ENCODE data around the gene PLEKHA5.

The PLEKHA5 gene

GRCh38 chr12:19273482-19274330 is 144.2 kb downstream of the PLEKHA5 start:
- ChIA-PET POLR2A (no interaction called here), CTCF (interaction anchor here (1.0 to 4.2 kb wide), 5 partner anchors 10 to 1023 kb away, joined by 3 to 24 read pairs (median 3); no protein-coding TSS in a partner anchor)
- H3K4me3 ChIP-seq (ENCODE audit: low read depth, low read length) = no peak overlapping the region
- peak; percentile 95 for DNase-seq (ENCODE audit: low read depth, low spot score)
- TF ChIP-seq, protein P1, sequence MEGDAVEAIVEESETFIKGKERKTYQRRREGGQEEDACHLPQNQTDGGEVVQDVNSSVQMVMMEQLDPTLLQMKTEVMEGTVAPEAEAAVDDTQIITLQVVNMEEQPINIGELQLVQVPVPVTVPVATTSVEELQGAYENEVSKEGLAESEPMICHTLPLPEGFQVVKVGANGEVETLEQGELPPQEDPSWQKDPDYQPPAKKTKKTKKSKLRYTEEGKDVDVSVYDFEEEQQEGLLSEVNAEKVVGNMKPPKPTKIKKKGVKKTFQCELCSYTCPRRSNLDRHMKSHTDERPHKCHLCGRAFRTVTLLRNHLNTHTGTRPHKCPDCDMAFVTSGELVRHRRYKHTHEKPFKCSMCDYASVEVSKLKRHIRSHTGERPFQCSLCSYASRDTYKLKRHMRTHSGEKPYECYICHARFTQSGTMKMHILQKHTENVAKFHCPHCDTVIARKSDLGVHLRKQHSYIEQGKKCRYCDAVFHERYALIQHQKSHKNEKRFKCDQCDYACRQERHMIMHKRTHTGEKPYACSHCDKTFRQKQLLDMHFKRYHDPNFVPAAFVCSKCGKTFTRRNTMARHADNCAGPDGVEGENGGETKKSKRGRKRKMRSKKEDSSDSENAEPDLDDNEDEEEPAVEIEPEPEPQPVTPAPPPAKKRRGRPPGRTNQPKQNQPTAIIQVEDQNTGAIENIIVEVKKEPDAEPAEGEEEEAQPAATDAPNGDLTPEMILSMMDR (IDR thresholded peaks at IDR 0.05; ENCODE audit: insufficient read depth, low read length, missing control alignments) = no peak

DNA sequence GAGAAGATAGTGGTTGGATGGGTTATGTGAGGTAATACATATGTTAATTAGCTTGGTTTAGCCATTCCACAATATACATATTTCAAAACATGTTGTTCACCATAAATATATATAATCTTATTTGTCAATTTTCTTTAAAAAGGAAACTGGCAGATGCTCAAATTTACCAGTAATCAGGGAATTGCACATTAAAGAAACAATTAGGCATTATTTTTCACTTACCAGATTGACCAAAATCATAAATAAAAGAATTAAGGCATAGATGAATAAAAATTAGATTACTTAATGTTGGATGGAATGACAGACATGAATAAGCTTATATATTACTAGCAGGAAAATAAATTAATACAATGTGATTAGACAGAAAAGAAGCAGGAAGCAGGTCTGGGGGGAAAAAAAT is 147.2 kb downstream of the PLEKHA5 start:
- POLR2A ChIA-PET = no interaction called here

DNA sequence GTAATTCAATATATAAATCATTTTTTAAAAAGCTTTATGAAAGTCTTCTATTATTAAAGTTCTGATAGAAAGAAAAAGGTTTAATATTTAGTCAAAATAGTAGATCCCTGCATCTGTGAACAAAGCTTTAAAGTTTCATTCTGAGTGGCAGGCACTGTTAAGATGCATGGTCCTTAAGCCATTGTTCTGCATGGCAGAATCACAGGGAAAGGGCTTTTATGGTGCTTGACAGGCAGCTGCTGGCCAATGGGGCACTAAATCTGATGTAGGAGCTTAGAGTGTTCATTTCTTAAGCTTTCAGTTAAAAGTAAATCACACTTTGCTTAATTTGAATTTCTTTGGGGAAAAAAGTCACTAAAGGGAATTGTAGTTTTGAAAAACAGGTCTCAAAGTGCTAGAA is 148.2 kb downstream of the PLEKHA5 start:
- no peak for DNase-seq (ENCODE audit: low read depth, low spot score)
- ChIA-PET CTCF (interaction anchor here (0.9 to 5.1 kb wide), 3 partner anchors 11 to 55 kb away, joined by 4 to 36 read pairs (median 4); no protein-coding TSS in a partner anchor), POLR2A (no interaction called here)
- H3K4me3 ChIP-seq (ENCODE audit: low read depth, low read length) = no peak overlapping the region
- TF ChIP-seq, protein P1 (IDR thresholded peaks at IDR 0.05; ENCODE audit: insufficient read depth, low read length, missing control alignments) = no peak

More for the DNA sequence above, 147.2 kb downstream of the PLEKHA5 start:
- TF ChIP-seq, protein P1 (IDR thresholded peaks at IDR 0.05; ENCODE audit: insufficient read depth, low read length, missing control alignments) = no peak
- no peak for DNase-seq (ENCODE audit: low read depth, low spot score)
- no peak overlapping the region for H3K4me3 ChIP-seq (ENCODE audit: low read depth, low read length)
- CTCF ChIA-PET = interaction anchor here (1.1 to 5.1 kb wide), 2 partner anchors 12 to 54 kb away, joined by 4 to 36 read pairs; no protein-coding TSS in a partner anchor

GRCh38 chr12:19278407-19278806 is 148.9 kb downstream of the PLEKHA5 start:
- TF ChIP-seq, protein P1 (IDR thresholded peaks at IDR 0.05; ENCODE audit: insufficient read depth, low read length, missing control alignments) = no peak
- DNase-seq (ENCODE audit: low read depth, low spot score) = no peak
- ChIA-PET POLR2A (no interaction called here), CTCF (interaction anchor here (5.1 kb wide), 1 partner anchor 11 kb away, joined by 36 read pairs; no protein-coding TSS in a partner anchor)
- H3K4me3 ChIP-seq (ENCODE audit: low read depth, low read length) = no peak overlapping the region

- ChIA-PET CTCF (no interaction called here), POLR2A (no interaction called here)
- no peak overlapping the region for H3K4me3 ChIP-seq (ENCODE audit: low read depth, low read length)
- TF ChIP-seq, protein P1 (IDR thresholded peaks at IDR 0.05; ENCODE audit: insufficient read depth, low read length, missing control alignments) = no peak
- DNase-seq (ENCODE audit: low read depth, low spot score) = no peak
These were observed 152.7 kb downstream of the PLEKHA5 start for GRCh38 chr12:19282133-19282699.

DNA sequence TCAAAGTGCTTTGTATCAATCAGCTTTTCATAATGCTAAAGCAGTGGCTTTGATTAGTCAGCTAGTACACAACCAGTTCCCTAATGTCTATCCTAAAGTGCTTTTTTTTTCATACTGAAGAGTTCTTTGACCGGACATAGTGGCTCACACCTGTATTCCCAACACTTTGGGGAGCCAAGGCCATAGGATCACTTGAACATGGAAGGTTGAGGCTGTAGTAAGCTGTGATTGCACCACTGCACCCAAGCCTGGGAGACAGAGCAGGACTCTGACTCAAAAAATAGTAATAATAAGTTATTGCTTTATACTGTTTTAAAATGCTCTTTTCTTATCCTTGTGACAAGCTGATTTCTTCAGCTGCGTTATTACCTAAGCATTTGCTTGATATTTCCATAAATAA is 155.1 kb downstream of the PLEKHA5 start:
- no peak overlapping the region for H3K4me3 ChIP-seq (ENCODE audit: low read depth, low read length)
- DNase-seq (ENCODE audit: low read depth, low spot score) = no peak
- CTCF ChIA-PET = interaction anchor here (1.2 to 2.3 kb wide), 3 partner anchors 10 to 1035 kb away, joined by 5 to 7 read pairs (median 5); no protein-coding TSS in a partner anchor
- TF ChIP-seq, protein P1 (IDR thresholded peaks at IDR 0.05; ENCODE audit: insufficient read depth, low read length, missing control alignments) = no peak
- POLR2A ChIA-PET = no interaction called here
